ENCODE measurements around the gene TAOK3.

DNA sequence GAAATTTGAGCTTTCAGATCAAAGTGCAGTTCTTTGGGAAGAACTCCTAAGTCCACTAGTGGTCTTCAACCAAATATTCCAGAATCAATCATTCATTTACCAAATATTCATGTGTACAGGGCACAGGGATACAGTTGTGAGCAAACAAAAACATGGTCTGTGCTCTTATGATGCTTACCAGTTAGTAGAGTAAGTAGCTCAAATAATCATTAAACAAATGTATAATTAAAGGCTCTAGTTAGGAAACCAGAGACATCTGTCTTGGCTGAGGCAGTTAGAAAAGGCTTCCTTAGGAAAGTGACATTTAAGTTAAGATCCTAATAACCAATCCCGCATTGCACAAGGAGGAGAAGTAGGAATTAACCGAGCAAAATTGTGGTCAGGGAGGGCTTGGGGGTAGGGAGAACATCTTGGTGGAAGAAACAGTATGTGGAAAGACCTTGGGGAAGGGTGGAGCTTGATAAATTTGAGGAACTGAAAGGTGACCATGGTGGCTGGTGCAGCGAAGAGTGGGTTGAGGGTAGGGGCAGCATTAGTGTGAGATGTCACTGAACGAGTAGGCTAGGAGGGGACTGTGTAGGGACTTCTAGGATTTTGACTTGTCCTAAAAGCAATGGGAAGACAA lies 196.8 kb downstream of the TAOK3 start:
- TF ChIP-seq, protein P1, sequence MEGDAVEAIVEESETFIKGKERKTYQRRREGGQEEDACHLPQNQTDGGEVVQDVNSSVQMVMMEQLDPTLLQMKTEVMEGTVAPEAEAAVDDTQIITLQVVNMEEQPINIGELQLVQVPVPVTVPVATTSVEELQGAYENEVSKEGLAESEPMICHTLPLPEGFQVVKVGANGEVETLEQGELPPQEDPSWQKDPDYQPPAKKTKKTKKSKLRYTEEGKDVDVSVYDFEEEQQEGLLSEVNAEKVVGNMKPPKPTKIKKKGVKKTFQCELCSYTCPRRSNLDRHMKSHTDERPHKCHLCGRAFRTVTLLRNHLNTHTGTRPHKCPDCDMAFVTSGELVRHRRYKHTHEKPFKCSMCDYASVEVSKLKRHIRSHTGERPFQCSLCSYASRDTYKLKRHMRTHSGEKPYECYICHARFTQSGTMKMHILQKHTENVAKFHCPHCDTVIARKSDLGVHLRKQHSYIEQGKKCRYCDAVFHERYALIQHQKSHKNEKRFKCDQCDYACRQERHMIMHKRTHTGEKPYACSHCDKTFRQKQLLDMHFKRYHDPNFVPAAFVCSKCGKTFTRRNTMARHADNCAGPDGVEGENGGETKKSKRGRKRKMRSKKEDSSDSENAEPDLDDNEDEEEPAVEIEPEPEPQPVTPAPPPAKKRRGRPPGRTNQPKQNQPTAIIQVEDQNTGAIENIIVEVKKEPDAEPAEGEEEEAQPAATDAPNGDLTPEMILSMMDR (IDR thresholded peaks at IDR 0.05; ENCODE audit: control extremely low read depth in 1 of 3, insufficient read depth in 1 of 3, low read depth in 1 of 3, low read length in 3 of 3) = no peak
- TF ChIP-seq POLR2A (IDR thresholded peaks at IDR 0.05; ENCODE audit: control extremely low read depth in 1 of 2, low read depth in 2 of 2, low read length in 2 of 2) (no peak), BACH1 (IDR thresholded peaks at IDR 0.05; ENCODE audit: low read length) (no peak), EP300 (IDR thresholded peaks at IDR 0.05; ENCODE audit: borderline replicate concordance in 1 of 2, low read depth in 2 of 2, low read length in 2 of 2) (no peak), POLR2AphosphoS5 (IDR thresholded peaks at IDR 0.05; ENCODE audit: low read depth, low read length) (no peak), BRCA1 (IDR thresholded peaks at IDR 0.05; ENCODE audit: low read depth, low read length) (no peak)
- TF ChIP-seq, protein P2, sequence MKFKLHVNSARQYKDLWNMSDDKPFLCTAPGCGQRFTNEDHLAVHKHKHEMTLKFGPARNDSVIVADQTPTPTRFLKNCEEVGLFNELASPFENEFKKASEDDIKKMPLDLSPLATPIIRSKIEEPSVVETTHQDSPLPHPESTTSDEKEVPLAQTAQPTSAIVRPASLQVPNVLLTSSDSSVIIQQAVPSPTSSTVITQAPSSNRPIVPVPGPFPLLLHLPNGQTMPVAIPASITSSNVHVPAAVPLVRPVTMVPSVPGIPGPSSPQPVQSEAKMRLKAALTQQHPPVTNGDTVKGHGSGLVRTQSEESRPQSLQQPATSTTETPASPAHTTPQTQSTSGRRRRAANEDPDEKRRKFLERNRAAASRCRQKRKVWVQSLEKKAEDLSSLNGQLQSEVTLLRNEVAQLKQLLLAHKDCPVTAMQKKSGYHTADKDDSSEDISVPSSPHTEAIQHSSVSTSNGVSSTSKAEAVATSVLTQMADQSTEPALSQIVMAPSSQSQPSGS (IDR thresholded peaks at IDR 0.05; ENCODE audit: low read length) = no peak
